Hematopoietic multipotent progenitor cell treated with erythropoietin and hydrocortisone succinate and interleukin-3 and kit ligand, for 17 days (in vitro differentiated cells): ENCODE results near the gene UBXN11.

ENCODE experiments used
- DNase-seq: peaks from one replicate; pipeline ENCODE4 v3.0.0-alpha.2; 2015; ENCODE audit warnings: low spot score

UBXN11 gene

GRCh38 chr1:26285366-26286063 lies 20.9 kb downstream of the UBXN11 start:
- peak; percentile 77 for DNase-seq

GRCh38 chr1:26284597-26285347 lies 21.7 kb downstream of the UBXN11 start:
- DNase-seq: peak; percentile 96

GRCh38 chr1:26283871-26284596 lies 22.4 kb downstream of the UBXN11 start:
- no peak for DNase-seq

GRCh38 chr1:26283279-26283853 lies 23.1 kb downstream of the UBXN11 start:
- DNase-seq: no peak

DNA sequence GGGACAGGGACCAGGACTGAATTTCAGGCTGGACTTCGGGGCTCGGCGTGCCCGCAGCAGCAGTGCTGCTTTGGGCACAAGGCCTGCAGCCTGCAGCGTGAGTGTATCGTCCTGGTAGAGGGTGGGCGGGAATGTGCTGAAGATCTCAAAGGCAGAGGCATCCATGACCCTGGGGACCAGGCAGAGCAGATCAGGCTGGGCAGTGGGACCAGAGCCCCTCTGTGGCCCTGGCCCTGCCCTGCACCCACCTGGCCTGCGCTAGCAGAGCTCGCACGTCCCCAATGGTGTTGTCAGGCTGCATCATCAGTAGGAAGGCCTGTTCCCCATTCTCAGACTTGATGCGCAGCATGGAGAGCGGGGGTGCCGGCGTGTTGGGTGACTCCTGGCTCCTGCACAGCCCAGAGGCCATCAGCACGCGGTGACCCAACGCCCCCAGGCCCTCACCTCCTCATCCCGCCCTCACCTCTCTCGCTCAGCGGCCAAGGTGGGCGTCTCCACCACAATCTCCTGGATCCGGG lies 24.0 kb downstream of the UBXN11 start:
- no peak for DNase-seq

GRCh38 chr1:26281971-26282370 lies 24.5 kb downstream of the UBXN11 start:
- no peak for DNase-seq

DNA sequence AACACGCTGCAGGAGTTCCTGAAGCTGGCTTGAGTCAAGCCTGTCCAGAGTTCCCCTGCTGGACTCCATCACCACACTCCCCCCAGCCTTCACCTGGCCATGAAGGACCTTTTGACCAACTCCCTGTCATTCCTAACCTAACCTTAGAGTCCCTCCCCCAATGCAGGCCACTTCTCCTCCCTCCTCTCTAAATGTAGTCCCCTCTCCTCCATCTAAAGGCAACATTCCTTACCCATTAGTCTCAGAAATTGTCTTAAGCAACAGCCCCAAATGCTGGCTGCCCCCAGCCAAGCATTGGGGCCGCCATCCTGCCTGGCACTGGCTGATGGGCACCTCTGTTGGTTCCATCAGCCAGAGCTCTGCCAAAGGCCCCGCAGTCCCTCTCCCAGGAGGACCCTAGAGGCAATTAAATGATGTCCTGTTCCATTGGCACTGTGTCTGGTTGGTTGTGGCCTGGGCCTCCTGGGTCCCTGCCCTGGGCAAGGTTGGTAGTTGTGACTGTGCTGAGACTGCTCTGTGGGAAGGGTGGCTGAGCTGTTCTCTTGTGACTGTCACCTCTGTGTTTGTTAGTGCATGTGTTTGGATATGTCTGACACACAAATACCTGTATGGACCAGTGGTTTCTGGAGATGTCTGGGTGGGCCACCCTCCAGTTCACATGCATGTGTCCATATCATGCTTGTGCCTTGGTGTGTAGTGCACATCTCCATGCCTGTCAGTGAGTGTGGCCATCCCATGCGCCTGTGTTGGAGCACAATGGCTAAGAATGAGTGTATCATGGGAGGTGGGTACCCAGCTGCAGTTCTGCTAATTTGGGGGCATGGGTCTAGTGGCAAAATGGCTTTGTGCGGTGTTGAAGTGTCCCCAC lies 25.1 kb downstream of the UBXN11 start:
- DNase-seq: no peak

- peak; percentile 43 for DNase-seq
These were observed 25.9 kb downstream of the UBXN11 start for GRCh38 chr1:26280333-26281042.

- peak; percentile 87 for DNase-seq
These were observed 26.7 kb downstream of the UBXN11 start, which contains the start of gene SH3BGRL3 for GRCh38 chr1:26279456-26280332. SH3BGRL3 (plus strand) TSS chr1:26280086; CDS start chr1:26280156, 70 bp downstream.

DNA sequence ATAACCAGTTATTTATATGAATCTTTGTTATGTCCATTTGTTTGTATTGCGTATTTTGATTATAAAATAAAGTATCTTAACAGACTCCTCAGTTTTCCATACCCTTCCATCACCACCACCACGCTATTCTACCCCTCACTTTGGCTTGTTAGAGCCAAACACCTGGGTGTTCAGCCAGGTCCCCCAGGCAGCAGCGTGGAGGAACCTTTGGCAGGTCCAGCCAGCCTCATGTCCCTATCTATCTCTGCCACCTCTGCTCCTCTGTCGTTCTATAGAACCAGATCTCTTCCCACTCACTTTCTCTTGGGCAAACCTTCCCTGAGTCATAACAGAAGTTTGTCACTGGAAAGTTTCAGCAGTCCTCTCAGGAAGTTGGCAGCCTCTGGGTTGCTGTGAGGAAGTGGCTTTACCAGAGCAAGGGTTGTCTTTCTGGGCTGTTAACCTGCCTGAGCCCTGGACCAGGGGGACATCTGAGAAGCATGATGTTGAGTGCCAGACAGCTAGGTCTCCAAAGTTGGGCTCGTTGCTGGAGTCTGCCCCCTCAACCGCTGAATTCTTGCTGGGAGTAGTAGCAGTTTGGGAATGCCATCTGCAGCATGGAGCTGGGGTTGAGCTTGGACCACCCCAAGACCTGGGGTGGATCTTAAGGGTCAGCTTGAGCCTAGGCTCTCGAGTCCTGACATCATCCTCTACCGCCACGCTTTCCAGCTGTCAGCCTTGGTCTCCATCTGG lies 27.5 kb downstream of the UBXN11 start:
- peak; percentile 64 for DNase-seq

DNA sequence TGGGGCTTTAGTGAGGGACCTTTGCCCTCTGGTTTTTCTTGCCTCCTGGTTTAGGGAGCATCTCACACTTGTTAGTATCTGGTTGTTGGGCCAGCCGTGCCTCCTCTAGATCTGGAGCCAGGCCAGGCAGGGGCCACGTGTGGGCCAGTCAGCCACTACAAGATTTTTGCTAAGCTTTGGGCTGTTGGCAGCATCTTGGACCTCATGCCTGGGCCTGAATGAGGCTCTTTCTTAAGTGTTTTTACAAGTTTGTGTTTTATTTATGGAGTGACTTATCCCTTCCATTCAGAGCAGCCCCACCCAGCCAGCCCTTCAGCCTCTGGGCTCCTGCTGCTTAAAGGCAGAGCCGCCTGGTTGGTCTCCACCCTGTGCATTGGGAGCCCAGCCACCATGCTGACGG lies 28.1 kb downstream of the UBXN11 start:
- DNase-seq: peak; percentile 80

DNA sequence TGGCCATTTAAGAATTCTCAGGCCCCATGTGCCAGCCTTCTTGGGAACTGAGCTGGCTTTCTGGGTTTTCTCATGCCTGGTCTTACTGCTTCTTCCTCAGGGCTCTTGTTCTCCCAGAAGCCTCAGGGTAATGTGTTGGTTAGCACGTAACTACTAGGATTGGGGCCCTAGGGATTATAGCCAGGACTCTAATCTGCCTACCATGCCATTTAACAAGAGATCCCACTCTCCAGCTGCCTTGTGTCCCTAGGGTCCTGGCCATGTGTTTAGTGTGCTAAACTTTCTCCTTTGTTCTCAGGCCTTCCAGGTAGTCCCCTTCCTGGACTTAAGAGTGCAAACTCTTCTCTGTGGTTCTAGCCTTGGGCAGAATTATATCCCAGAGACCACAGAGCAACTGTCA lies 28.7 kb downstream of the UBXN11 start:
- DNase-seq: no peak

DNA sequence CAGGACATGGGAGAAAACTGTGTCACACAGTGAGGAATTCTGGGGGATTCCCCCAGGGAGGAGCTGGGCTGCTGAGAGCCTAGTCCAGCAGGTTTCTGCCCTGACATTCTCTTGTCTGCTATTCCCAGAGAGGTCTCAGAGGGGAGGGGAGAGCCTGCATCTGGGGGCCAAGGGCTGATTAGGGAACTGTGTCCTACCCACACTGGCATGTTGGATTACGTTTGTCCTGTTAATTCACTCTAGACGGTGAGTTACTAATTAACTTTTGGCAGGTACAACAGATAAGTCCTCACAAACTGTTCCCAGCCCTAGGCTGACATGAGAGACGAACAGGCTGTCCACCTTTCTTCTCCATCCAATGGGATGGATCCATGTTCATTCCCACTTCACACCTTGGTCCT lies 29.2 kb downstream of the UBXN11 start:
- DNase-seq: no peak

- DNase-seq: no peak
These were observed 30.0 kb downstream of the UBXN11 start for GRCh38 chr1:26276432-26276838.

DNA sequence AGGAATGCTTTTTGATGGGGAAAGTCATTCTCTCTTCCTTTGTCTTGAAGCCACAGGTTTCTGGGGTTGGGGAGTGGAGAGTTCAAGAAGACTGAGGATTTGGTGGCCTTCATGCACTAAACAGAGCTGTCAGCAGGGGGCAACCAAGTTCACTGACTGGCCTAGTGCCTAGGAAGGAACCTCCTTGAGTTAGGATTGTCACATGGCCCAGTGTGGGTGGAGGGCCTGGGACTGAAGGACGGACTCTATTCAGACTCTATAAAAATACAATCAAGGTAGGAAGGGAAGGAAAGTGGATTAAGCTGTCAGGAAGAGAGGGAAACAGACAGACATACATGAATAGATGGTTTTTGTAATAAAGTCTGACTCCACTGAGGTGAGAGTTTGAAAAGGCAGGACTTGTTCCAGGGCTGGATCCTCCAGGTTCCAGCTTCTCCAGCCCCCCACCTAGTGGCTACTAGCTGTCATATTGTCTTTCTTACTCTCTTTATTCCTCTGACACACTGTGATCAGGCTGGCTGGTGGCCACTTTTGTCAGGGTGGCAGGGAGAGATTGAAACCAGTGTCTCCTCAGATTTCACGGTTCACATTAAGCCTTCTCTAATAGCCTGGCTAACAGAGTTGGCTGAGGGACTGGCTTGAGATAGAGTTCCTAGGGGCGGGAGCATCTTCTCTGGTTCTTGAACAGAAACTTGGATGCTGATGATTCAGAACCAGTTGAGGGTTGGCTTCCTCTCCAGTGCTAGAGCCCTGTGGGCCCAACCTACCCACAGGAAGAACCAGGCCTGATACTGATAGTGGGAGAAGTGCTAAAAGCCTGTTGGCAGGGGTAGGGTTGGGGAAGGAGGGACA lies 30.6 kb downstream of the UBXN11 start:
- peak; percentile 93 for DNase-seq

- no peak for DNase-seq
These were observed 31.5 kb downstream of the UBXN11 start for GRCh38 chr1:26274801-26275425.

DNA sequence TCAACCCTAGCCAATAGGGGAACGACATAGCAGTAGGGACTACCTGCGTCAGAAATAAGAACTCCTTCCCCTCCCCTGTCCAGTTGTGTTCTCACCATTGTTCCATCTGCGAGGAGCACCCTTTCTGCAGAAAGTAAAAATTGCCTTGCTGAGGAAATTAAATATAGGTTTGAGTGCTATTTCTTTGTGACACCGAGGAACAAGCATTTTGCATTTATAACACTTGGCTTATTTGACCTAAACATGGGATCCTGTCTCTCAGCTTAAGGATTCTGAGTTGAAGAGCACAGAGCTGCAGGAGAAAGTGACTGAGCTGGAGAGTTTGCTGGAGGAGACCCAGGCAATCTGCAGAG lies 37.3 kb downstream of the UBXN11 start:
- no peak for DNase-seq
